Prostate gland (tissue), 2 donors: ENCODE results near the gene RALGPS1. TPM values are rescaled to one million over a fixed set of nuclear protein-coding genes. Genes with fewer than 3 reads are reported as not detected.

ENCODE experiments used
- DNase-seq: peaks from one replicate; pipeline ENCODE4 v3.0.0-alpha.2; 2019; ENCODE audit warnings: low spot score
- H3K27ac ChIP-seq, 2 donors: fragments of 200-600 bp; sonication (generic); 2 replicates each; pipeline ENCODE4 v1.5.1; 2017 to 2019
- H3K27me3 ChIP-seq: fragments of 200-600 bp; sonication (generic); replicated peaks from 2 replicates; pipeline ENCODE4 v1.5.1; 2019; ENCODE audit not compliant: insufficient read depth
- H3K36me3 ChIP-seq, 2 donors: fragments of 200-600 bp; sonication (generic); 1 replicate in 1 of 2; 2 replicates in 1 of 2; pipeline versions ENCODE4 v1.5.1 to v1.8.1; 2017 to 2019
- H3K4me1 ChIP-seq: fragments of 200-600 bp; sonication (generic); replicated peaks from 2 replicates; pipeline ENCODE4 v1.5.1; 2019
- H3K4me3 ChIP-seq, 2 donors: fragments of 200-600 bp; sonication (generic); 2 replicates each; pipeline ENCODE4 v1.5.1; 2017 to 2019
- H3K9me3 ChIP-seq: fragments of 200-600 bp; sonication (generic); 2 replicates; pipeline ENCODE4 v1.5.1; 2017
- POLR2A ChIP-seq: fragments of 450-650 bp; IDR thresholded peaks from one replicate; pipeline ENCODE4 v1.6.1; 2016; ENCODE audit warnings: antibody characterized with exemption, mild to moderate bottlenecking
- POLR2AphosphoS5 ChIP-seq: sonication (generic); formaldehyde crosslinking; IDR thresholded peaks from one replicate; pipeline ENCODE4 v1.6.1; 2017; ENCODE audit warnings: antibody characterized with exemption
- WGBS: methylation state at CpG from one replicate; pipeline ENCODE4 v1.1.5; 2018; 5-methylcytosine and 5-hydroxymethylcytosine counted together
- intact Hi-C: fragments of 100-400 bp; cut with DNase I; formaldehyde crosslinking; loops from one replicate; pipeline ENCODE4 v1.14.2; 2022
- total RNA-seq, 2 donors: library from RNA; depleted of rRNA; stranded (reverse); fragments of >200 nt; gene quantifications; one replicate each; pipeline ENCODE4 v1.1.0, GENCODE V29; 2016
- TF ChIP-seq, protein P1 (sequence below), 4 experiments: fragments of 200-600 bp in 2 of 4; fragments of 450-650 bp in 2 of 4; sonication (generic) in 2 of 4; IDR thresholded peaks; 1 replicate in 3 of 4; 2 replicates in 1 of 4; pipeline ENCODE4 v1.5.1; 2016 to 2019; ENCODE audit warnings: antibody characterized with exemption in 4 of 4, mild to moderate bottlenecking in 2 of 4, moderate library complexity in 2 of 4

RALGPS1 gene
- total RNA-seq, 2 donors from 2014 or later, result 14.7 to 20.7 TPM

GRCh38 chr9:126982215-126983002 lies 67.8 kb downstream of the RALGPS1 start:
- TF ChIP-seq POLR2A, result no peak
- no peak for TF ChIP-seq POLR2AphosphoS5
- TF ChIP-seq, protein P1, sequence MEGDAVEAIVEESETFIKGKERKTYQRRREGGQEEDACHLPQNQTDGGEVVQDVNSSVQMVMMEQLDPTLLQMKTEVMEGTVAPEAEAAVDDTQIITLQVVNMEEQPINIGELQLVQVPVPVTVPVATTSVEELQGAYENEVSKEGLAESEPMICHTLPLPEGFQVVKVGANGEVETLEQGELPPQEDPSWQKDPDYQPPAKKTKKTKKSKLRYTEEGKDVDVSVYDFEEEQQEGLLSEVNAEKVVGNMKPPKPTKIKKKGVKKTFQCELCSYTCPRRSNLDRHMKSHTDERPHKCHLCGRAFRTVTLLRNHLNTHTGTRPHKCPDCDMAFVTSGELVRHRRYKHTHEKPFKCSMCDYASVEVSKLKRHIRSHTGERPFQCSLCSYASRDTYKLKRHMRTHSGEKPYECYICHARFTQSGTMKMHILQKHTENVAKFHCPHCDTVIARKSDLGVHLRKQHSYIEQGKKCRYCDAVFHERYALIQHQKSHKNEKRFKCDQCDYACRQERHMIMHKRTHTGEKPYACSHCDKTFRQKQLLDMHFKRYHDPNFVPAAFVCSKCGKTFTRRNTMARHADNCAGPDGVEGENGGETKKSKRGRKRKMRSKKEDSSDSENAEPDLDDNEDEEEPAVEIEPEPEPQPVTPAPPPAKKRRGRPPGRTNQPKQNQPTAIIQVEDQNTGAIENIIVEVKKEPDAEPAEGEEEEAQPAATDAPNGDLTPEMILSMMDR (IDR thresholded peaks at IDR 0.05), result no peak
- Histone ChIP-seq H3K27me3 (no peaks in the 10 kb centered on the region), H3K36me3 (no peaks in the 10 kb centered on the region), H3K4me1 (no peaks in the 10 kb centered on the region), H3K27ac (no peak overlapping the region), H3K4me3 (no peak overlapping the region), H3K9me3 (no peaks in the 10 kb centered on the region)
- WGBS, result 94% methylated on average over 5 of the region's 5 CpGs
- no peak for DNase-seq
- intact Hi-C loops, result no loop called here

DNA sequence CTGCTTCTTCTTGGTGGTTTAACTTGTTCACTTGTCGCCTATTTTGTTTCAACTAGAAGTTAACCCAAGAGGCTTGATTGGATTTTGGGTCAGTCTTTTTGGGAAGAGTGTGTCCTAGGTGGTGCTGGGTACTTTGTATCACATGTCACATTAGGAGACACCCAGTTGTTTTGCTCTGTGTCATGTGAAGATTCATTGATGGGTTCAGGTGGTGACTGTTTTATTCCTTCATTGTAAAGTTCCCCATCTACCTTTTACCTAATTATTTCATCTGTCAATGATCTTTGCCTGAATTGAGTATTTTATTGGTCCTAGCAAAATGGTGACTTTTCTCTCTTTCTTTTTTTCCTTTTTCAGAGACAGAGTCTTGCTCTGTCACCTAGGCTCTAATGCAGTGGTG lies 69.2 kb downstream of the RALGPS1 start:
- Histone ChIP-seq H3K4me3 (no peak overlapping the region), H3K27me3 (no peaks in the 10 kb centered on the region), H3K36me3 (no peaks in the 10 kb centered on the region), H3K27ac (no peak overlapping the region), H3K9me3 (no peaks in the 10 kb centered on the region), H3K4me1 (no peaks in the 10 kb centered on the region)
- no peak for TF ChIP-seq POLR2A
- TF ChIP-seq, protein P1 (IDR thresholded peaks at IDR 0.05), result no peak
- no peak for TF ChIP-seq POLR2AphosphoS5
- 97% methylated on average over 1 of the region's 1 CpG for WGBS
- intact Hi-C loops, result no loop called here
- no peak for DNase-seq

DNA sequence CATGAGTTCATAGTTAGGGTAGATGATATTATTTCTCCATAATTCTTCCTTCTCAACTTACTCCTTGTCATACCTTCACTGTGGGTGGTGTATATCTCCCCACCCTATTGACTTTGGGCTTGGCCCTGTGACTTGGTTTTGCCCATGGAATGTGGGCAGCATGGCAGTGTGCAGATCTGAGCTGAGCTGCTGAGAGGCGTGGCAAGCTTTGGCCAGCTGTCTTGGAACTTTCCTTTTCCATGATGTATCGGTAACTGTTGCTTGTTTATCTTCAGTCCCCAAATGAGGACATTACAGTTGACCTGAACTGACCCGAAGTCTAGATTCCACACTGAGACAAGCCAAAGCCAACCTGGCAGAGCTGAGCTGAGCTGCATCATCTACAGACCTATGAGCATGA lies 70.4 kb downstream of the RALGPS1 start:
- Histone ChIP-seq H3K4me3 (no peak overlapping the region), H3K36me3 (no peaks in the 10 kb centered on the region), H3K9me3 (no peaks in the 10 kb centered on the region), H3K27me3 (no peaks in the 10 kb centered on the region), H3K4me1 (no peaks in the 10 kb centered on the region), H3K27ac (no peak overlapping the region)
- intact Hi-C loops, result no loop called here
- no peak for DNase-seq
- WGBS, result 57% methylated on average over 3 of the region's 3 CpGs
- TF ChIP-seq POLR2AphosphoS5, result no peak
- TF ChIP-seq POLR2A, result no peak
- TF ChIP-seq, protein P1 (IDR thresholded peaks at IDR 0.05), result no peak

DNA sequence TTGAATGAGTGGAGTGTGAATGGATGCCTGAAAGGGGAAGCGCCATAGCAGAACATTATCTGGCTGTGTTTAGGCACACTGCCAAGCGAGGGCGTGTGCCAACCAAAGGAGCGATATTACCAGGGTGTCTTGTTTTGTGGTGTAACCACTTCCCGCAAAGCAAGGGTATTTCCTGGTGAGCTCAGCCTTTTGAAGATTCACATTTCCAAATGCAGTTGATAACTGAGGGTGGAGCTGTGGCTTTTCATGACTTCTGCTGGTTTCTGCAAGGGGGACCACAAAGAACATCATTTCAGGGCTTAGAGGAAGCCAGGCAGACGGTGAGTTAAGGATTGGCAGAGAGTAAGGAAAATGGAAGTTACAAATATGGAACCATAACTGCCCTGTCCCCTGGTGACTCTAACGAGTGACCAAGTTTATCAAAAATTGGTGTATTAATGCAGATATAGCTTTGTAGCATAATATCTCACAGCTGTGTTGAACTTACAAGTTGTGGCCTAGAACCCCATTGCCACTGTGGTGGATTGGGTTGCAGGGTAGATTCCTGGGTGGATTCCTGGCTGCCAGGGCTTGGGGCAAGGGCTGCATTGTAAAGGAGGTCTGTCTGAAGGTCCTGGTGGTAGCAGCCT lies 71.4 kb downstream of the RALGPS1 start:
- Histone ChIP-seq H3K9me3 (no peaks in the 10 kb centered on the region), H3K27me3 (no peaks in the 10 kb centered on the region), H3K4me1 (no peaks in the 10 kb centered on the region), H3K27ac (no peak overlapping the region), H3K4me3 (no peak overlapping the region), H3K36me3 (no peaks in the 10 kb centered on the region)
- peak; percentile 68 for DNase-seq
- intact Hi-C loops, result no loop called here
- 41% methylated on average over 7 of the region's 7 CpGs for WGBS
- peak; percentile 77 for TF ChIP-seq POLR2AphosphoS5
- TF ChIP-seq, protein P1 (IDR thresholded peaks at IDR 0.05), result no peak
